IMR-90 (cell line): ENCODE data around the gene AKAP6.

ENCODE experiments used
- BHLHE40 ChIP-seq: fragments of 150-350 bp; IDR thresholded peaks from 2 replicates; pipeline ENCODE4 v1.6.1; 2016; ENCODE audit warnings: mild to moderate bottlenecking, low read depth, low read length
- CHD1 ChIP-seq: IDR thresholded peaks from 2 replicates; pipeline ENCODE4 v1.6.1; 2012; ENCODE audit warnings: low read depth, low read length, improper control_type of control experiment
- CTCF ChIP-seq: conservative IDR thresholded peaks from 2 replicates; pipeline ENCODE4 v1.5.1; 2012; ENCODE audit warnings: mild to moderate bottlenecking, low read depth, low read length, improper control_type of control experiment
- MAFK ChIP-seq: IDR thresholded peaks from 2 replicates; pipeline ENCODE4 v1.6.1; 2012; ENCODE audit warnings: low read depth, low read length, improper control_type of control experiment
- POLR2A ChIP-seq: IDR thresholded peaks from 2 replicates; pipeline ENCODE4 v1.6.1; 2012; ENCODE audit warnings: mild to moderate bottlenecking, low read depth, low read length
- RAD21 ChIP-seq: IDR thresholded peaks from 2 replicates; pipeline ENCODE4 v1.6.1; 2012; ENCODE audit warnings: low read length, improper control_type of control experiment

GRCh38 chr14:32300136-32300535 is 29.0 kb upstream of the AKAP6 start:
- TF ChIP-seq CTCF (no peak), POLR2A (no peak), CHD1 (no peak), BHLHE40 (no peak), RAD21 (no peak), MAFK (no peak)
